ENCODE measurements around the gene SMPDL3B.
"Not testable (repeated sequence)": the region's sequence is repeated elsewhere in the genome, so short reads cannot be mapped to it uniquely, and the experiment has no call there.

DNA sequence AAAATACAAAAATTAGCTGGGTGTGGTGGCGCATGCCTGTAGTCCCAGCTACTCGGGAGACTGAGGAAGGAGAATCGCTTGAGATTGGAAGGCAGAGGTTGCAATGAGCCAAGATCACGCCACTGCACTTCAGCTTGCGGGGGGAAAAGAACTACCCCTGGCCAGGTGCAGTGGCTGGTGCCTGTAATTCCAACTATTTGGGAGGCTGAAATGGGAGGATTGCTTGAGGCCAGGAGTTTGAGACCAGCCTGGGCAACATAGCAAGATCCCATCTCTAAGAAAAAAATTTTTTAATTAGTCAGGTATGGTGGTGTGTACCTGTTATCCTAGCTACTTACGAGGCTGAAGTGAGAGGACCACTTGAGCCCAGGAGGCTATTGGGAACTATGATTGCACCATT lies 59.7 kb downstream of the SMPDL3B start:
- TF ChIP-seq, protein P1, sequence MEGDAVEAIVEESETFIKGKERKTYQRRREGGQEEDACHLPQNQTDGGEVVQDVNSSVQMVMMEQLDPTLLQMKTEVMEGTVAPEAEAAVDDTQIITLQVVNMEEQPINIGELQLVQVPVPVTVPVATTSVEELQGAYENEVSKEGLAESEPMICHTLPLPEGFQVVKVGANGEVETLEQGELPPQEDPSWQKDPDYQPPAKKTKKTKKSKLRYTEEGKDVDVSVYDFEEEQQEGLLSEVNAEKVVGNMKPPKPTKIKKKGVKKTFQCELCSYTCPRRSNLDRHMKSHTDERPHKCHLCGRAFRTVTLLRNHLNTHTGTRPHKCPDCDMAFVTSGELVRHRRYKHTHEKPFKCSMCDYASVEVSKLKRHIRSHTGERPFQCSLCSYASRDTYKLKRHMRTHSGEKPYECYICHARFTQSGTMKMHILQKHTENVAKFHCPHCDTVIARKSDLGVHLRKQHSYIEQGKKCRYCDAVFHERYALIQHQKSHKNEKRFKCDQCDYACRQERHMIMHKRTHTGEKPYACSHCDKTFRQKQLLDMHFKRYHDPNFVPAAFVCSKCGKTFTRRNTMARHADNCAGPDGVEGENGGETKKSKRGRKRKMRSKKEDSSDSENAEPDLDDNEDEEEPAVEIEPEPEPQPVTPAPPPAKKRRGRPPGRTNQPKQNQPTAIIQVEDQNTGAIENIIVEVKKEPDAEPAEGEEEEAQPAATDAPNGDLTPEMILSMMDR (IDR thresholded peaks at IDR 0.05; ENCODE audit: low read length) = not testable (repeated sequence)
- not testable (repeated sequence) for TF ChIP-seq EZH2 (IDR thresholded peaks at IDR 0.05; ENCODE audit: borderline replicate concordance, low read length)

Measured in OCI-LY1 (cell line).